Astrocyte (in vitro differentiated cells and primary cell): ENCODE results near the gene OPRD1. TPM values are rescaled to one million over a fixed set of nuclear protein-coding genes. Genes with fewer than 3 reads are reported as not detected.

Experiments
- DNase-seq: peaks from one replicate; pipeline ENCODE4 v3.0.0-alpha.2; 2010; ENCODE audit warnings: low read depth
- FAIRE-seq: peaks from 2 replicates; lab custom pipeline; 2011; peaks lifted over from hg19 to GRCh38; lab: Jason Lieb, UNC
- H2AFZ ChIP-seq: 2 replicates; pipeline ENCODE4 v1.6.0; 2012; ENCODE audit warnings: low read depth, low read length, inconsistent platforms
- H3K27ac ChIP-seq: 2 replicates; pipeline ENCODE4 v1.5.1; 2011; ENCODE audit warnings: low read depth, low read length, inconsistent platforms
- H3K27me3 ChIP-seq: 2 replicates; pipeline ENCODE4 v1.6.0; 2011; ENCODE audit warnings: low read length, inconsistent platforms; ENCODE audit not compliant: insufficient read depth
- H3K36me3 ChIP-seq: 2 replicates; pipeline ENCODE4 v1.5.1; 2011; ENCODE audit warnings: low read length, inconsistent platforms; ENCODE audit not compliant: insufficient read depth
- H3K4me1 ChIP-seq: 2 replicates; pipeline ENCODE4 v1.5.1; 2011; ENCODE audit warnings: low read length, inconsistent platforms; ENCODE audit not compliant: insufficient read depth
- H3K4me2 ChIP-seq: 2 replicates; pipeline ENCODE4 v1.6.0; 2012; ENCODE audit warnings: low read length, inconsistent platforms
- H3K4me3 ChIP-seq: 2 replicates; pipeline ENCODE4 v1.5.1; 2011; ENCODE audit warnings: low read depth, mild to moderate bottlenecking, low read length, inconsistent platforms; ENCODE audit not compliant: insufficient read depth
- H3K79me2 ChIP-seq: 2 replicates; pipeline ENCODE4 v1.6.0; 2012; ENCODE audit warnings: mild to moderate bottlenecking, low read length, inconsistent platforms; ENCODE audit not compliant: insufficient read depth
- H3K9ac ChIP-seq: 2 replicates; pipeline ENCODE4 v1.6.0; 2012; ENCODE audit warnings: mild to moderate bottlenecking, low read length, inconsistent platforms
- H3K9me3 ChIP-seq: 2 replicates; pipeline ENCODE4 v1.5.1; 2012; ENCODE audit warnings: low read depth, mild to moderate bottlenecking, low read length, inconsistent platforms; ENCODE audit not compliant: insufficient read depth
- H4K20me1 ChIP-seq: 2 replicates; pipeline ENCODE4 v1.6.0; 2012; ENCODE audit warnings: low read length, inconsistent platforms; ENCODE audit not compliant: insufficient read depth
- H3K27ac Mint-ChIP-seq: one replicate; pipeline ENCODE4 v1.8.0; 2021; ENCODE audit warnings: mild to moderate bottlenecking, mixed read lengths; ENCODE audit not compliant: unreplicated experiment
- H3K27me3 Mint-ChIP-seq: one replicate; pipeline ENCODE4 v1.8.0; 2021; ENCODE audit warnings: low read depth, mixed read lengths; ENCODE audit not compliant: unreplicated experiment
- H3K36me3 Mint-ChIP-seq: one replicate; pipeline ENCODE4 v1.8.0; 2021; ENCODE audit warnings: low read depth, mixed read lengths; ENCODE audit not compliant: unreplicated experiment
- H3K4me1 Mint-ChIP-seq: one replicate; pipeline ENCODE4 v1.8.0; 2021; ENCODE audit warnings: low read depth, mixed read lengths; ENCODE audit not compliant: unreplicated experiment
- H3K4me3 Mint-ChIP-seq: one replicate; pipeline ENCODE4 v1.8.0; 2021; ENCODE audit warnings: mild to moderate bottlenecking, moderate library complexity, mixed read lengths; ENCODE audit not compliant: unreplicated experiment
- H3K9me3 Mint-ChIP-seq: one replicate; pipeline ENCODE4 v1.8.0; 2021; ENCODE audit warnings: mild to moderate bottlenecking, mixed read lengths; ENCODE audit not compliant: unreplicated experiment
- EZH2 ChIP-seq: IDR thresholded peaks from 2 replicates; pipeline ENCODE4 v1.6.1; 2012; ENCODE audit warnings: mild to moderate bottlenecking, low read length, inconsistent platforms; ENCODE audit not compliant: insufficient read depth
- total RNA-seq: library from RNA; stranded (reverse); gene quantifications from 2 replicates; pipeline ENCODE4 v1.2.1, GENCODE V29; 2021
- TF ChIP-seq, protein P1 (sequence below): IDR thresholded peaks from 2 replicates; pipeline ENCODE4 v1.5.1; 2011; ENCODE audit warnings: low read depth, mild to moderate bottlenecking, inconsistent platforms, low read length, moderate library complexity; ENCODE audit not compliant: insufficient read depth

OPRD1 gene
- total RNA-seq, 1 donor from 2014 or later = 1.2 TPM

GRCh38 chr1:28893403-28894102 is 81.6 kb downstream of the OPRD1 start:
- Histone ChIP-seq H3K9me3 (no peaks in the 10 kb centered on the region), H3K9ac (no peak overlapping the region), H3K79me2 (no peaks in the 10 kb centered on the region), H3K4me3 (no peak overlapping the region), H3K36me3 (no peaks in the 10 kb centered on the region), H3K27ac (no peak overlapping the region), H3K27me3 (peaks cover 4% of the 10 kb centered on the region), H3K4me2 (no peak overlapping the region), H2AFZ (no peak overlapping the region), H3K4me1 (no peaks in the 10 kb centered on the region), H4K20me1 (no peaks in the 10 kb centered on the region)
- H3K4me1 Mint-ChIP-seq = no peaks in the 10 kb centered on the region
- no peak overlapping the region for H3K27ac Mint-ChIP-seq
- peaks cover 4% of the 10 kb centered on the region for H3K27me3 Mint-ChIP-seq
- DNase-seq = no peak
- peaks cover 4% of the 10 kb centered on the region for H3K36me3 Mint-ChIP-seq
- H3K9me3 Mint-ChIP-seq = no peaks in the 10 kb centered on the region
- no peak for TF ChIP-seq EZH2
- TF ChIP-seq, protein P1, sequence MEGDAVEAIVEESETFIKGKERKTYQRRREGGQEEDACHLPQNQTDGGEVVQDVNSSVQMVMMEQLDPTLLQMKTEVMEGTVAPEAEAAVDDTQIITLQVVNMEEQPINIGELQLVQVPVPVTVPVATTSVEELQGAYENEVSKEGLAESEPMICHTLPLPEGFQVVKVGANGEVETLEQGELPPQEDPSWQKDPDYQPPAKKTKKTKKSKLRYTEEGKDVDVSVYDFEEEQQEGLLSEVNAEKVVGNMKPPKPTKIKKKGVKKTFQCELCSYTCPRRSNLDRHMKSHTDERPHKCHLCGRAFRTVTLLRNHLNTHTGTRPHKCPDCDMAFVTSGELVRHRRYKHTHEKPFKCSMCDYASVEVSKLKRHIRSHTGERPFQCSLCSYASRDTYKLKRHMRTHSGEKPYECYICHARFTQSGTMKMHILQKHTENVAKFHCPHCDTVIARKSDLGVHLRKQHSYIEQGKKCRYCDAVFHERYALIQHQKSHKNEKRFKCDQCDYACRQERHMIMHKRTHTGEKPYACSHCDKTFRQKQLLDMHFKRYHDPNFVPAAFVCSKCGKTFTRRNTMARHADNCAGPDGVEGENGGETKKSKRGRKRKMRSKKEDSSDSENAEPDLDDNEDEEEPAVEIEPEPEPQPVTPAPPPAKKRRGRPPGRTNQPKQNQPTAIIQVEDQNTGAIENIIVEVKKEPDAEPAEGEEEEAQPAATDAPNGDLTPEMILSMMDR = peak; percentile 23
- H3K4me3 Mint-ChIP-seq = peak overlapping the region; percentile 23
- no peak for FAIRE-seq

- Histone ChIP-seq H2AFZ (no peak overlapping the region), H3K4me2 (no peak overlapping the region), H3K36me3 (no peaks in the 10 kb centered on the region), H3K4me3 (no peak overlapping the region), H3K9me3 (no peaks in the 10 kb centered on the region), H3K9ac (no peak overlapping the region), H3K4me1 (no peaks in the 10 kb centered on the region), H3K27me3 (peaks cover 4% of the 10 kb centered on the region), H4K20me1 (no peaks in the 10 kb centered on the region), H3K79me2 (no peaks in the 10 kb centered on the region), H3K27ac (no peak overlapping the region)
- Mint-ChIP-seq H3K27me3 (peaks cover 4% of the 10 kb centered on the region), H3K4me1 (no peaks in the 10 kb centered on the region), H3K27ac (peak overlapping the region; percentile 19), H3K36me3 (peaks cover 9% of the 10 kb centered on the region), H3K9me3 (no peaks in the 10 kb centered on the region), H3K4me3 (no peak overlapping the region)
- DNase-seq (no peak), FAIRE-seq (no peak)
- TF ChIP-seq, protein P1 = no peak
- no peak for TF ChIP-seq EZH2
Measured at GRCh38 chr1:28894785-28895184, 82.8 kb downstream of the OPRD1 start.

GRCh38 chr1:28895896-28896608 is 84.1 kb downstream of the OPRD1 start:
- Mint-ChIP-seq H3K4me1 (no peaks in the 10 kb centered on the region), H3K36me3 (peaks cover 9% of the 10 kb centered on the region), H3K4me3 (no peak overlapping the region), H3K9me3 (no peaks in the 10 kb centered on the region), H3K27ac (no peak overlapping the region), H3K27me3 (peaks cover 4% of the 10 kb centered on the region)
- Histone ChIP-seq H3K79me2 (no peaks in the 10 kb centered on the region), H3K27me3 (peaks cover 4% of the 10 kb centered on the region), H3K4me2 (no peak overlapping the region), H3K36me3 (no peaks in the 10 kb centered on the region), H3K4me1 (no peaks in the 10 kb centered on the region), H3K9ac (no peak overlapping the region), H4K20me1 (no peaks in the 10 kb centered on the region), H3K4me3 (no peak overlapping the region), H2AFZ (no peak overlapping the region), H3K27ac (no peak overlapping the region), H3K9me3 (no peaks in the 10 kb centered on the region)
- FAIRE-seq (no peak), DNase-seq (no peak)
- TF ChIP-seq, protein P1 = no peak
- TF ChIP-seq EZH2 = no peak
